ENCODE data around the gene ZNF322. TPM values are rescaled to one million over a fixed set of nuclear protein-coding genes. Genes with fewer than 3 reads are reported as not detected.

The ZNF322 gene
- total RNA-seq, 1 experiment from 2014 or later, result 39.1 TPM

GRCh38 chr6:26595669-26596269 is 63.8 kb downstream of the ZNF322 start:
- Histone ChIP-seq H2BK5ac (ENCODE audit: insufficient read length, low read length) (no peak overlapping the region), H4K5ac (ENCODE audit: insufficient read length, low read depth, low read length) (no peak overlapping the region), H3K14ac (ENCODE audit: insufficient read depth, low read length) (no peak overlapping the region), H3K9ac (ENCODE audit: extremely low read depth, insufficient read length, low read length) (no peak overlapping the region), H3K4me2 (ENCODE audit: insufficient read depth, insufficient read length, low read length) (peak overlapping the region; percentile 99), H3T11ph (ENCODE audit: low read length) (no peak overlapping the region), H3K9me3 (ENCODE audit: control insufficient read depth, low read depth, low read length) (no peaks in the 10 kb centered on the region), H4K20me1 (ENCODE audit: control insufficient read depth, insufficient read depth, insufficient read length) (no peaks in the 10 kb centered on the region), H2BK15ac (ENCODE audit: low read depth, low read length) (no peak overlapping the region), H3K23ac (ENCODE audit: insufficient read length, low read depth, low read length) (no peak overlapping the region), H4K91ac (ENCODE audit: insufficient read length, low read depth, low read length) (no peak overlapping the region), H3K56ac (ENCODE audit: insufficient read length, low read depth, low read length) (no peak overlapping the region), H3K79me1 (ENCODE audit: insufficient read depth, low read depth, low read length, poor library complexity, severe bottlenecking) (peaks cover 5% of the 10 kb centered on the region), H2BK12ac (ENCODE audit: insufficient read length, low read depth, low read length) (no peak overlapping the region), H2AFZ (ENCODE audit: low read length) (no peak overlapping the region), H3K4ac (ENCODE audit: low read depth, low read length) (no peak overlapping the region), H2BK20ac (ENCODE audit: low read depth, low read length, poor library complexity, severe bottlenecking) (no peak overlapping the region), H3K18ac (ENCODE audit: insufficient read length, low read depth, low read length) (no peak overlapping the region), H3K4me1 (ENCODE audit: insufficient read depth, low read length) (no peaks in the 10 kb centered on the region; the same call in 1 of the 2 replicates), H2BK120ac (ENCODE audit: low read depth, low read length, poor library complexity, severe bottlenecking) (no peak overlapping the region), H3K23me2 (ENCODE audit: insufficient read length, low read depth, low read length, poor library complexity, severe bottlenecking) (peaks cover 21% of the 10 kb centered on the region), H4K8ac (replicated peaks; ENCODE audit: insufficient read length, low read depth, low read length) (no peak overlapping the region), H3K27ac (ENCODE audit: insufficient read length, low read depth, low read length) (no peak overlapping the region), H3K27me3 (ENCODE audit: insufficient read depth, low read length) (no peaks in the 10 kb centered on the region), H2AK5ac (ENCODE audit: insufficient read length, low read length) (no peak overlapping the region), H3K79me2 (ENCODE audit: insufficient read depth, low read length) (peaks cover 3% of the 10 kb centered on the region; the same call in 1 of the 2 replicates)
- H3K27me3 Mint-ChIP-seq (ENCODE audit: low read depth), result peaks cover 5% of the 10 kb centered on the region; the same call in 1 of the 2 replicates
- no peaks in the 10 kb centered on the region for H3K9me3 Mint-ChIP-seq
- peaks cover 5 to 18% (median 14%) of the 10 kb centered on the region in 3 experiments; a peak in 6 of 7 replicates for H3K36me3 Mint-ChIP-seq (ENCODE audit: insufficient read depth in 1 of 3, low read depth in 3 of 3)
- peak; percentile 98 for TF ChIP-seq CTCF (conservative IDR thresholded peaks at IDR 0.05)
- H3K4me1 Mint-ChIP-seq, result peaks cover 9 to 11% of the 10 kb centered on the region in 2 experiments
- no peak overlapping the region for H3K4me3 Mint-ChIP-seq
- H3K27ac Mint-ChIP-seq, result no peak overlapping the region
- WGBS (ENCODE audit: extremely low coverage, insufficient read length, low lambda C conversion rate), result no CpG with 5 or more reads among the region's 39 CpGs
- DNase-seq, result peak; percentile 94
